GM23338 (cell line): Measurements from ENCODE around the gene GP1BB. TPM values are rescaled to one million over a fixed set of nuclear protein-coding genes. Genes with fewer than 3 reads are reported as not detected.

Experiments
- ATAC-seq: fragments of 200-7000 bp; cut with Tn5 transposase; 3 replicates; pipeline ENCODE4 v1.9.1; 2020
- DNase-seq: peaks from one replicate; pipeline ENCODE4 v3.0.0-alpha.2; 2015; ENCODE audit warnings: low spot score
- H2AFZ ChIP-seq: fragments of 200-600 bp; sonication (generic); 2 replicates; pipeline ENCODE4 v1.8.0; 2016; ENCODE audit warnings: antibody characterized with exemption, mild to moderate bottlenecking, moderate library complexity
- H3F3A ChIP-seq: fragments of 200-600 bp; sonication (generic); replicated peaks from 2 replicates; pipeline ENCODE4 v1.8.0; 2017; ENCODE audit warnings: antibody characterized with exemption, mixed run types, low read depth
- H3K27ac ChIP-seq: fragments of 200-600 bp; sonication (generic); 2 replicates; pipeline ENCODE4 v1.6.1; 2016; ENCODE audit warnings: low read depth
- H3K27me3 ChIP-seq: fragments of 200-600 bp; sonication (generic); 2 replicates; pipeline ENCODE4 v1.8.0; 2016; ENCODE audit warnings: mild to moderate bottlenecking, mixed run types, moderate library complexity; ENCODE audit not compliant: insufficient read depth
- H3K36me3 ChIP-seq: fragments of 200-600 bp; sonication (generic); 2 replicates; pipeline ENCODE4 v1.8.0; 2016; ENCODE audit warnings: mild to moderate bottlenecking; ENCODE audit not compliant: insufficient read depth
- H3K4me1 ChIP-seq: fragments of 200-600 bp; sonication (generic); 2 replicates; pipeline ENCODE4 v1.8.0; 2016; ENCODE audit warnings: mild to moderate bottlenecking, moderate library complexity; ENCODE audit not compliant: insufficient read depth
- H3K4me2 ChIP-seq: fragments of 200-600 bp; sonication (generic); 2 replicates; pipeline ENCODE4 v1.7.1; 2017; ENCODE audit warnings: mixed run types
- H3K4me3 ChIP-seq: fragments of 200-600 bp; sonication (generic); 2 replicates; pipeline ENCODE4 v1.6.1; 2016; ENCODE audit warnings: mixed run types
- H3K79me2 ChIP-seq: fragments of 200-600 bp; sonication (generic); replicated peaks from 2 replicates; pipeline ENCODE4 v1.8.0; 2017; ENCODE audit warnings: mild to moderate bottlenecking; ENCODE audit not compliant: insufficient read depth
- H3K9me2 ChIP-seq: fragments of 200-600 bp; sonication (generic); 2 replicates; pipeline ENCODE4 v1.8.0; 2017; ENCODE audit not compliant: insufficient read depth
- H4K20me1 ChIP-seq: fragments of 200-600 bp; sonication (generic); replicated peaks from 2 replicates; pipeline ENCODE4 v1.8.0; 2017; ENCODE audit warnings: mild to moderate bottlenecking; ENCODE audit not compliant: insufficient read depth
- H3K27ac Mint-ChIP-seq: 2 replicates; pipeline ENCODE4 v1.8.0; 2020; ENCODE audit warnings: inconsistent platforms, mild to moderate bottlenecking, moderate library complexity, mixed read lengths
- H3K27me3 Mint-ChIP-seq: 3 replicates; pipeline ENCODE4 v1.8.0; 2022; ENCODE audit warnings: low read depth, mild to moderate bottlenecking, moderate library complexity, mixed read lengths, inconsistent platforms; ENCODE audit not compliant: insufficient read depth, poor library complexity
- H3K36me3 Mint-ChIP-seq: 3 replicates; pipeline ENCODE4 v1.8.0; 2021; ENCODE audit warnings: low read depth, mild to moderate bottlenecking, inconsistent platforms, moderate library complexity, mixed read lengths
- H3K4me1 Mint-ChIP-seq: 3 replicates; pipeline ENCODE4 v1.8.0; 2020; ENCODE audit warnings: mild to moderate bottlenecking, inconsistent platforms, mixed read lengths
- H3K4me3 Mint-ChIP-seq: 3 replicates; pipeline ENCODE4 v1.8.0; 2021; ENCODE audit warnings: moderate library complexity, mild to moderate bottlenecking, inconsistent platforms, mixed read lengths
- H3K9me3 Mint-ChIP-seq: 3 replicates; pipeline ENCODE4 v1.8.0; 2020; ENCODE audit warnings: moderate library complexity, mild to moderate bottlenecking, inconsistent platforms, mixed read lengths
- CREB1 ChIP-seq: fragments of 250-450 bp; sonication (Bioruptor Pico); IDR thresholded peaks from 2 replicates; pipeline ENCODE4 v1.5.0; 2020; ENCODE audit warnings: low read depth, mild to moderate bottlenecking, moderate library complexity
- EZH2 ChIP-seq: fragments of 200-600 bp; sonication (generic); IDR thresholded peaks from one replicate; pipeline ENCODE4 v1.8.0; 2017; ENCODE audit warnings: antibody characterized with exemption, mild to moderate bottlenecking, low read depth; ENCODE audit not compliant: unreplicated experiment
- EZH2phosphoT487 ChIP-seq: fragments of 200-600 bp; sonication (generic); IDR thresholded peaks from one replicate; pipeline ENCODE4 v1.8.1; 2018; ENCODE audit warnings: antibody characterized with exemption; ENCODE audit not compliant: unreplicated experiment
- JUNB ChIP-seq: IDR thresholded peaks from one replicate; pipeline ENCODE4 v1.6.1; 2016; ENCODE audit warnings: antibody characterized with exemption; ENCODE audit not compliant: unreplicated experiment
- NANOG ChIP-seq: IDR thresholded peaks from 2 replicates; pipeline ENCODE4 v1.6.1; 2016; ENCODE audit warnings: antibody characterized with exemption, borderline replicate concordance
- ZNF114 ChIP-seq: fragments of 250-450 bp; sonication (Bioruptor Pico); IDR thresholded peaks from 2 replicates; pipeline ENCODE4 v1.5.0; 2020; ENCODE audit warnings: mild to moderate bottlenecking, moderate library complexity
- ZNF331 ChIP-seq: fragments of 250-450 bp; sonication (Bioruptor Pico); IDR thresholded peaks from 2 replicates; pipeline ENCODE4 v1.5.0; 2020; ENCODE audit warnings: low read depth, mild to moderate bottlenecking, moderate library complexity
- ZNF462 ChIP-seq: fragments of 250-450 bp; sonication (Bioruptor Pico); IDR thresholded peaks from 2 replicates; pipeline ENCODE4 v1.5.0; 2020; ENCODE audit warnings: mild to moderate bottlenecking, moderate library complexity
- polyA plus RNA-seq: library from polyadenylated mRNA; unstranded; fragments of >200 nt; fragmentation: Nextera tagmentation; extraction: Ambion mirVana; gene quantifications from 2 replicates; pipeline ENCODE4 v1.2.1, GENCODE V29; 2016
- total RNA-seq: library from RNA; depleted of rRNA; stranded (reverse); fragments of >200 nt; shearing (Covaris generic); gene quantifications from 2 replicates; pipeline ENCODE4 v1.2.3, GENCODE V29; 2014
- TF ChIP-seq, protein P1 (sequence below): IDR thresholded peaks from one replicate; pipeline ENCODE4 v1.6.1; 2018; ENCODE audit warnings: antibody characterized with exemption; ENCODE audit not compliant: unreplicated experiment

Gene GP1BB
- total and polyA plus RNA-seq, 2 experiments from 2014 or later = 0.53 to 1.3 TPM

DNA sequence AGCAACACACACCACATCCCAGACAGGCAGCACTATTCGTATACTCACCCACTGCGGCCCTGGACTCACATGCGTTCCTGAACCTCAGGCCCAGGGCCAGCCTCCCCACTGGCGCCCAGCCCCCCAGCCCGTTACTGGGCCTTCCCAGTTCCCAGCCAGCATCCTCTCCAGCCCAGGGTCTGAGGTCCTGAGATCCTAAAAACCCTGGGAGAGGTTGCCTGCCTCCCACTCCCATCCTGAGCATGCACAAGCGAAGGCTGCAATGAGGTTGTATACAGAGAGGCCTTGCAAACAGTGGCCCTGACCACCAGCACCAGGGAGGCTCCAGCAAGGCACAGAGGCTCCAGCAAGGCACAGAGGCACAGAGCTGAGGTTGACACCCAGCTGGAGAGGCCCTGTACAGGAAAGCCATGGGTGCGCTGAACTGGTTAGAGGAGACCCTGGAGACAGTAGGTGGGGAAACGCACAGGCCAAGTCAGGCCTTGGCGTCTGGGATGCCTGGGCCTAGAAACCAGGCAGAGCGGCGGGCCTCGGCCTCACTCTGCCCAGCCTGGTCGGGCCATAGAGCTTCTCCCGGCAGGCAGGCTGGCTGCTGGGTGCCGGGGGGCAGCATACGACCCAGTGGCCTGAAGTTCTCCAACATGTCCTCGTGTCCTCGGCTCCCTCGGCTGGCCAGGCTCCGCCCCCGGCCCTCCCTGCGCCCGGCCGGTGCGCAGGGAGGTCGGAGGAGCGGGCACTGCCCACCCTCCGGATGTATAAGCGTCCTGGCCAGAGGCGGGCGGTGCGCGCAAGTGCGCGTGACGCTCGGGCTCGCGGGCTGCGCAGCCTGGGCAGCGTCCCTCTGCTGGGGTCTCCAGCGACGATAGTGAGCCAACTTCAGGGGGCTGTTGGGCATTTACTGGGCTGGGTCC is 34.9 kb downstream of the GP1BB start:
- no peaks in the 10 kb centered on the region; the same call in 2 of the 3 replicates for H3K9me3 Mint-ChIP-seq
- Histone ChIP-seq H3F3A (peaks cover 18% of the 10 kb centered on the region), H4K20me1 (peaks cover 9% of the 10 kb centered on the region), H3K9me2 (no peaks in the 10 kb centered on the region), H3K4me2 (peak overlapping the region; percentile 67), H3K79me2 (no peaks in the 10 kb centered on the region), H3K4me3 (peak overlapping the region; percentile 45; the same call in 1 of the 2 replicates), H2AFZ (no peak overlapping the region), H3K27ac (no peak overlapping the region), H3K27me3 (peaks cover 95% of the 10 kb centered on the region), H3K36me3 (no peaks in the 10 kb centered on the region), H3K4me1 (peaks cover 31% of the 10 kb centered on the region)
- peaks cover 89% of the 10 kb centered on the region for H3K27me3 Mint-ChIP-seq
- peak overlapping the region; percentile 53; the same call in 1 of the 3 replicates for H3K4me3 Mint-ChIP-seq
- TF ChIP-seq NANOG (no peak), EZH2 (peak; percentile 88), JUNB (no peak)
- DNase-seq (peak; percentile 40), ATAC-seq (no peak; the same call in 2 of the 3 replicates)
- H3K27ac Mint-ChIP-seq = no peak overlapping the region
- peaks cover 31% of the 10 kb centered on the region for H3K4me1 Mint-ChIP-seq
- H3K36me3 Mint-ChIP-seq = peaks cover 5% of the 10 kb centered on the region; the same call in 1 of the 3 replicates

- Mint-ChIP-seq H3K4me1 (peaks cover 34% of the 10 kb centered on the region), H3K27me3 (peaks cover 89% of the 10 kb centered on the region), H3K36me3 (peaks cover 5% of the 10 kb centered on the region; the same call in 1 of the 3 replicates), H3K4me3 (no peak overlapping the region; the same call in 2 of the 3 replicates), H3K9me3 (no peaks in the 10 kb centered on the region; the same call in 2 of the 3 replicates), H3K27ac (no peak overlapping the region)
- H3K4me3 ChIP-seq = peak overlapping the region; percentile 45; the same call in 1 of the 2 replicates
- H3K27ac ChIP-seq = no peak overlapping the region
- H3K27me3 ChIP-seq = peaks cover 95% of the 10 kb centered on the region
- H3K4me2 ChIP-seq = peak overlapping the region; percentile 67
- ATAC-seq (no peak; the same call in 2 of the 3 replicates), DNase-seq (peak; percentile 29)
- H2AFZ ChIP-seq = no peak overlapping the region
- H4K20me1 ChIP-seq = peaks cover 7% of the 10 kb centered on the region
- peaks cover 18% of the 10 kb centered on the region for H3F3A ChIP-seq
- H3K9me2 ChIP-seq = no peaks in the 10 kb centered on the region
- H3K4me1 ChIP-seq = peaks cover 38% of the 10 kb centered on the region
- H3K36me3 ChIP-seq = no peaks in the 10 kb centered on the region
- no peaks in the 10 kb centered on the region for H3K79me2 ChIP-seq
- no peak for TF ChIP-seq ZNF331 (CRISPR knock-in tag)
- TF ChIP-seq EZH2phosphoT487 = no peak
- no peak for TF ChIP-seq JUNB
- TF ChIP-seq ZNF114 (CRISPR knock-in tag) = no peak
- no peak for TF ChIP-seq ZNF462 (CRISPR knock-in tag)
- TF ChIP-seq, protein P1, sequence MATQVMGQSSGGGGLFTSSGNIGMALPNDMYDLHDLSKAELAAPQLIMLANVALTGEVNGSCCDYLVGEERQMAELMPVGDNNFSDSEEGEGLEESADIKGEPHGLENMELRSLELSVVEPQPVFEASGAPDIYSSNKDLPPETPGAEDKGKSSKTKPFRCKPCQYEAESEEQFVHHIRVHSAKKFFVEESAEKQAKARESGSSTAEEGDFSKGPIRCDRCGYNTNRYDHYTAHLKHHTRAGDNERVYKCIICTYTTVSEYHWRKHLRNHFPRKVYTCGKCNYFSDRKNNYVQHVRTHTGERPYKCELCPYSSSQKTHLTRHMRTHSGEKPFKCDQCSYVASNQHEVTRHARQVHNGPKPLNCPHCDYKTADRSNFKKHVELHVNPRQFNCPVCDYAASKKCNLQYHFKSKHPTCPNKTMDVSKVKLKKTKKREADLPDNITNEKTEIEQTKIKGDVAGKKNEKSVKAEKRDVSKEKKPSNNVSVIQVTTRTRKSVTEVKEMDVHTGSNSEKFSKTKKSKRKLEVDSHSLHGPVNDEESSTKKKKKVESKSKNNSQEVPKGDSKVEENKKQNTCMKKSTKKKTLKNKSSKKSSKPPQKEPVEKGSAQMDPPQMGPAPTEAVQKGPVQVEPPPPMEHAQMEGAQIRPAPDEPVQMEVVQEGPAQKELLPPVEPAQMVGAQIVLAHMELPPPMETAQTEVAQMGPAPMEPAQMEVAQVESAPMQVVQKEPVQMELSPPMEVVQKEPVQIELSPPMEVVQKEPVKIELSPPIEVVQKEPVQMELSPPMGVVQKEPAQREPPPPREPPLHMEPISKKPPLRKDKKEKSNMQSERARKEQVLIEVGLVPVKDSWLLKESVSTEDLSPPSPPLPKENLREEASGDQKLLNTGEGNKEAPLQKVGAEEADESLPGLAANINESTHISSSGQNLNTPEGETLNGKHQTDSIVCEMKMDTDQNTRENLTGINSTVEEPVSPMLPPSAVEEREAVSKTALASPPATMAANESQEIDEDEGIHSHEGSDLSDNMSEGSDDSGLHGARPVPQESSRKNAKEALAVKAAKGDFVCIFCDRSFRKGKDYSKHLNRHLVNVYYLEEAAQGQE = no peak
- TF ChIP-seq NANOG = no peak
- TF ChIP-seq CREB1 = no peak
Observed at GRCh38 chr22:19758896-19759426, 35.6 kb downstream of the GP1BB start.
